Measurements from ENCODE around the gene GPX3.
A peak's percentile ranks its signal among the peaks of the same experiment; 100 is the strongest.

The GPX3 gene

GRCh38 chr5:151058301-151058700 is 37.9 kb downstream of the GPX3 start:
- no peak for DNase-seq (ENCODE audit: low read depth)

- DNase-seq (ENCODE audit: low read depth), result no peak
Measured at GRCh38 chr5:151058891-151059489, 38.6 kb downstream of the GPX3 start.

GRCh38 chr5:151060742-151061141 is 40.4 kb downstream of the GPX3 start:
- no peak for DNase-seq (ENCODE audit: low read depth)

DNA sequence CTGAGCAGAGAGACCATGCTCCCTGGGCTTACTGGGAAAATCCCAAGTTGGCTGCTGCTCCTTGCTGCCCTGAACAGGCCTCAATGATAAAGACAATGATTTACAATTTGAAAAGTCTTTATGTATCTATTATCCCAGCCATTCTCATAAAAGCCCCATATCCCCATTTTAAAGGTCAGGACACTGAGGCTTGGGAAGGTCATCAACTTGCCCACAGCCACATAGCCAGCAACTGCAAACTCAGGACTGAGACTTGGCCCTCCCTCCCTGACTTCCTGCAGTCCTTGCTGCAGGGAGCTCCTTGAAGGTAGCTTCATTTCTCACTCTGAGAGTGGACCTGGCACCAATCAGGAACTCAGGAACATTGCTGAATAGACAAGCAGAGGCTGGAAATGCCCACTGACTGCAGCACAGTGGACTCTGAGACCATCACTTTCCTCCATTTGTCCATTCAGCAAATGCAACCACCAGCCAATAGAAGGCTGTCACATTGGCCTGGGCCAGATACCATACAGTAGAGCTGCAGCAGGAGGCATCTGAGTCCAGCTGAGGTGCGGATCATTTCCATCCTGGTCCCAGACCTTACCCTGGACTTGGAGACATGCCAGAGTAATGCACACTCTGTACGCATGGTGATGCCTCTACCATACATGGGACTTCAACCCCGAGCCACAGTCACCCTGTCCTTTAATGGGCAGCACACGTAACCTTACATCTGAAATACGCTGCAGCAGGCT is 42.2 kb downstream of the GPX3 start:
- DNase-seq (ENCODE audit: low read depth), result no peak

- peak; percentile 48 for DNase-seq (ENCODE audit: low read depth)
Measured at GRCh38 chr5:151063142-151063989, 43.0 kb downstream of the GPX3 start.

DNA sequence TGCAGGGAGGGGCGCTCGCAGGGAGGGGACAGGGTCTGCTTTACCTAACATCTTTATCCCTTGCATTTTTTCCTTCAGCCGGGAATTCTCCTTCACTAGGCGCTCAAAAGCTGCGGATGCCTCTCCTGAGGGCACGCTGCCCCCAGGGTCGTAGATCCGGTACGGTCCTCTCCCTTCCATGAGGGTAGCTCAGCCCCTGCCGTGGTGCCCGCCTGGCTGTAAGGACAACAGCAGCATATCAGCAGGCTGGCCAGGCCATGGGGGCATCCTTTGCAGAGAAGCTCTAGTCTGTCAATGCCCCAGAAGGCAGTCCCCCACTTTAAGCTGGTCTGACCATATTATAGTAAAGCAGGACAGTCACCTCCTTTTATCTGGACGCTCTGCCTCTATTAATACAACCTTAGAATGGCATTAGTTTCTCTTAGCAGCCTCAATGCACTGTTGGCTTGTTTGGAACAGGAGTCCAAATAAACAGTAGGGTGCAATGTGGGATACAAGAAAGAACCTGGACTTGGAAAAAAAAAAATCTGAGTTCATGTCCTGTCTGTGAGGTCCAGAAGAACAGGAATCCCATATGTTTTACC is 44.6 kb downstream of the GPX3 start:
- DNase-seq (ENCODE audit: low read depth), result no peak

GRCh38 chr5:151065609-151066008 is 45.2 kb downstream of the GPX3 start:
- DNase-seq (ENCODE audit: low read depth), result no peak

- DNase-seq (ENCODE audit: low read depth), result no peak
Measured at GRCh38 chr5:151066920-151067319, 46.5 kb downstream of the GPX3 start.

GRCh38 chr5:151067632-151068432 is 47.4 kb downstream of the GPX3 start:
- DNase-seq (ENCODE audit: low read depth), result no peak

DNA sequence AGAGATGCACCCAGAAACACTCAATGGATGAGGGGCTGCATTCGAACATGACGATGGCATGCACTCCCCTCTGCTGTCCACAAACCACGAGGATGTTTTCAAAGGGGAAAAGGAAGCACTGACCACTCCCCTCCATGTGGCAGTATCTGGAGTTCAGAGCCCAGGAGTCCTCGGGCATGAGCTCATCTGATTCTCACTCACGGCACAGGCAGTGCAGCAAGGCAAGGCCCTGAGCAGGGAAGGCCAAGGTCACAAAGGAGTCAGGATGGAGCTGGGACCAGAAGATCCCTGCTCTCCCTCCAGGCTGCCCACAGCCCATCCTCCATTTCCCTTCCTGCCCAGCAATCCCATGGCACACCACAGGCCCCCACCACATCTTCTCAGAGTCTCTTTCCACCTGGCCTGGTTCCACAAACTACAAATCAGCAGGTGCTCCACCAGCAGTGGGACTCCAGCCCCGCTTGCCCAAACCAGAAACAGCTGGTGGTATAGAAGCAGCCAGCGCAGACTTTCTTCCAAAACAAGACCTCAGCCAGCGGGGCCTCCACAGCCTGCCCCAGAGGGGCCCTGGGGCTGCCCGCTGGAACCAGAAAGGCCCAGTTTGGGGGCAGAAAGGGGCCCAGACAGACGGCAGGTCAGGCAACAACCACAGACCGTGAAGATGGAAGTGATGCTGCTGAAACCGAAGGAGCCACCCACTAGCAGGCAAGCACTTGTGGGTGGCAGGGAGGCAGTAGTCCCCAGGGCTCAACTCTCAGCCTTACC is 48.2 kb downstream of the GPX3 start:
- DNase-seq (ENCODE audit: low read depth), result no peak

- DNase-seq (ENCODE audit: low read depth), result no peak
Measured at GRCh38 chr5:151070449-151070848, 50.1 kb downstream of the GPX3 start.

DNA sequence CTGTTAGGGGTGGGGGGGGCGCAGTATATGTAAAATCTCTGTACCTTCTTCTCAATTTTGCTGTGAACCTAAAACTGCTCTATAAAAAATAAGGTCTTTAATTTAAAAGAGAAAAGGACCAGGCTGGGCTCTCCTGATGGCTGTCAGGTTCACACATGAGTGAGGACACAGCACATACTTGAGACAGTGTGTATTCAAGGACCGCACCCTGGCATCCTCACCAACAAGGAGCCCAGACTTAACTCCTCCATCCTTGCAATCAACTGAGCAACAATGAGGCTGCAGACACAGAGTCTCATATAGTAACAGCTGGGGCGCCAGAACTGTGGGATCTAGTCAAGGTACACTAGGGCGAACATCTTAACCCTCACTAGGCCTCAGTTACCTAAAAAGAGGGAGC is 50.6 kb downstream of the GPX3 start:
- DNase-seq (ENCODE audit: low read depth), result no peak

DNA sequence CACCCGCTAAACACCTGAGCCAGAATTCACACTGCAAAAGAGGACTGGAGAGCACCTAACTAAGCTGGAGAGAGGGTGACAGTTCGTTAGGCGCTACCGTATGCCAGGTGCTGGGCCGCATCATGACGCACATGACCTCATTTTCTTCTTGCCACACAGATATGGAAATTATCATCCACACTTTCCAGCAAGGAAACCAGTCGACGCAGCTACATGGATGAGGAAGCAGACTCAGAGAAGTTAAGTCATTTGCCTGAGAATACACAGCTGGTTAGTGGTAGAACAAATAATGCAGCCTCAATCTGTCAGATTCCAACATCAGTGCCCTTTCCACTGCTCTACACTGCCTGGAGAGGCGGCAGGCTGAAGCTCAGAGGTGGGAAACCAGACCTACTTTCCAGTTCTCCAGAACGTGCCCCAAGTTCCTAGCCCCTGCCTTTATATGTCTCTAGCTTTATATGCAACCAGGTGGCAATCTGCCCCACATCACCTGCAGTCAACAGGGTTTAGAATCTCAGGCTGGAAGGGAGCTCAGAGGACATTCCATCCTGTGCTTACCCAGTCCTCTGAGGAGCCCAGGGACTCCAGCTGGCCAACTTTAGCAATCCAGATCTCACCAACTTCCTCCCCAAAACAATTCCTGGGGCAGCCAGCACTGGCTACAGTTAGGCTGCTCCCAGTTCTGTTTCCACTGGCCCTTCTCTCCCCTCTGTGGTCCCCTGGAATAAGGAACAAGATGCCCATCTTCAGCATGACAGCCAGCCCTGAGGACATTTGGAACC is 51.6 kb downstream of the GPX3 start:
- no peak for DNase-seq (ENCODE audit: low read depth)

DNA sequence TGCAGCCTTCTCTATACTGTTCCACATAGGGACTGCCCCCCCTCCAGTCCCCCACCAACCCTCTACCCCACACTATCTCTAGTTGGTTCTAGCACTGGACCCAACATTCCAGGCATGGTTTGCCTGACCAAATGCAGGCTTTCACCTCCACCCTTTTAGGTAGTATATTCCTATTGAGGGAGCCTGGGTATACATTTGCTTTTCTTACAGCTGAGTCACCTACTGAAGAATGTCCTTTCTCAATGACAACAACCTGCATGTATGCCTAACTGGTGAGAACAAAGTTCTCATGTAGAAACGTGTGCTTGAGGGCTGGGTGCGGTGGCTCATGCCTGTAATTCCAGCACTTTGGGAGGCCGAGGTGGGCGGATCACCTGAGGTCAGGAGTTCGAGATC is 52.2 kb downstream of the GPX3 start:
- no peak for DNase-seq (ENCODE audit: low read depth)

DNA sequence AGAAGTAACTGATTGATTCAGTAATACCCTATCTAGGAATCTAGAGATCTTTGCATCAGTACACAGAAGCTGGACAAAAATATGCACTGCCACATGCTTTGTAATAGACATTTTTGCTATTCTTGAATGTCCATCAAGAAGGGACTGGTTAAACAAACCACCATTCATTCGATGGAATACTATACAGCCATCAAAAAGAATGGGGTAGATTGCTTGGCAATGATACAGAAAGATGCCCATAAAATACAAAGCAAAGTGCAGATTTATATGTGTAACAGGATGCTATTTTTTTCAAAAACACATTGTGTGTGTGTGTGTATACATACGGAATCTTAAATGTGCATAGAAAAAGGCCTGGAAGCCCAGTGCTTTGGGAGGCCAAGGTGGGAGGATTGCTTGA is 52.9 kb downstream of the GPX3 start:
- no peak for DNase-seq (ENCODE audit: low read depth)

- no peak for DNase-seq (ENCODE audit: low read depth)
Measured at GRCh38 chr5:151074557-151074956, 54.2 kb downstream of the GPX3 start.

DNA sequence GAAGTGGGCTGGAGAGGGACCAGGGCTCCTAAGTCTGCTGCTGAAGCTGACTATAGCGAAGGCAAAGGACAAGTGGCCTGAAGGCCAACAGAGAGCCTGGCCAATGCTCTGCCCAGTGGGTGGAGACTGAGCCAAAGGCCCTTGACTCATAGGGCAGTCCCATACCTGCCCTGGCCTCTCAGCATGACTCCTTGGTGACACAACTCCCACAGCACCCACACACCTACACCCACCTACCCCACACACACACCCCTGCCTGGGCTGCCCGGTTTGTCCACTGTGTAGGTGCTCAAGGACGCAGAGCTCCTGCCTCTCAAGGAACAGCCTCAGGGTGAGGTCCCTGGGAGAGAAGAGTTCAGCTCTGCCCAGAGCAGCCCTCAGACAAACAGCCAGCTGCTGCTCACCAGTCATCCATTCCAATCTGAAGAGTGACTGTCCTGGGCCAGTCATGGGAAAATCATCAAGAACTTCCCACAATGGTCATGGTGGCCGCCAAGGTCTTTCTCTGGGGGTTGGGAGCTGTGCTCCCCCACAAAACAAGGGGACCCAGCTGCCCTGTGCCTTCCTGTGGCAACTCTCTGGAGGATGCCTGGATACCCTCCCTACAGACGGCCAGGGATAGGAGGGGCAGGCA is 55.4 kb downstream of the GPX3 start:
- no peak for DNase-seq (ENCODE audit: low read depth)

DNA sequence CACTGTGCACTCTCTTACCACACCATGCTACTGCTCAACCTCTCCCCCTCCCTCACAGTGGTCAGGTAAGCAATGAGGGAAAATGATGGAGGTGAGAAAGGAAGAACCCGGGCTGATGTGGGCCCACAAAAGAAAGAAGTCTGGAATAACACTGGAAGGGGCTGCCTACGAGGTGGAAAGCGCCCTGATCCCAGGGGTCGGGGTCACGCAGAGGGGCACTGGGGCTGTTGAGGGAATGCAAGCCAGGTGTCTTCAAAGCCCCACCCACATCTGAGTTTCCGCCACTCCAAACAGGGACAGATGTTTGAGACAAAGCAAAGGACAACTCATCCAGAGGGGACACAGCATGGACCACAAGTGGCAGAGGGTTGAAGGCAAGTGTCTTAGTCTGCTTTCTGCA is 56.2 kb downstream of the GPX3 start:
- no peak for DNase-seq (ENCODE audit: low read depth)

DNA sequence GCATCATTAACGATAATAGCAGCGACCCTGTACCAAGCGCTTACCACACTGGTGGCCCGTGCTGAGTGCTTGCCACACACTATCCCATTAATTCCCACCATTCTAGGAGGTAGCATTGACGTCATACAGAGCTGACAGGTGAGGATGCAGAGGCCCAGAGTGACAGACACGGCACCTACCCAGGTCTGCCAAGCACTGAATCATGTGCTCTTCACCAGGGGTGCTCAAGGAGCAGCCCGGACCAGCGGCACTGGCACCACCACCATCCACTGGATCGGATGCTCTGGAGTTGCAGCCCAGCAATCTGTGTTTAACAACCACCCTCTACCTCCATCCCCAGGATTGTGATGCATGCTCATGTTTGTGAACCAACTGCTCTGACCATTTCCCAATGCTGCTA is 57.0 kb downstream of the GPX3 start:
- no peak for DNase-seq (ENCODE audit: low read depth)

- DNase-seq (ENCODE audit: low read depth), result no peak
Measured at GRCh38 chr5:151077967-151078366, 57.6 kb downstream of the GPX3 start.

Measured in fibroblast of the conjunctiva (primary cell).